ENCODE results near the gene DBX2.
"Not testable (repeated sequence)": the region's sequence is repeated elsewhere in the genome, so short reads cannot be mapped to it uniquely, and the experiment has no call there.

Gene DBX2

GRCh38 chr12:45050751-45051571 lies at the start of gene DBX2:
DBX2 (minus strand) TSS chr12:45051099; CDS start chr12:45050927, 172 bp downstream.
- DNase-seq (ENCODE audit: low spot score), result no peak

- DNase-seq (ENCODE audit: low spot score), result no peak
Observed at GRCh38 chr12:45098766-45099165, 47.9 kb upstream of the DBX2 start.

- DNase-seq (ENCODE audit: low spot score), result not testable (repeated sequence)
Observed at GRCh38 chr12:45095417-45095816, 44.5 kb upstream of the DBX2 start.

GRCh38 chr12:45093051-45093450 lies 42.2 kb upstream of the DBX2 start:
- DNase-seq (ENCODE audit: low spot score), result no peak

- no peak for DNase-seq (ENCODE audit: low spot score)
Observed at GRCh38 chr12:45089411-45090075, 38.6 kb upstream of the DBX2 start.

- no peak for DNase-seq (ENCODE audit: low spot score)
Observed at GRCh38 chr12:45088608-45089007, 37.7 kb upstream of the DBX2 start.

GRCh38 chr12:45084248-45084647 lies 33.3 kb upstream of the DBX2 start:
- not testable (repeated sequence) for DNase-seq (ENCODE audit: low spot score)

- no peak for DNase-seq (ENCODE audit: low spot score)
Observed at GRCh38 chr12:45077251-45077650, 26.4 kb upstream of the DBX2 start.

GRCh38 chr12:45076417-45077026 lies 25.6 kb upstream of the DBX2 start:
- DNase-seq (ENCODE audit: low spot score), result no peak

GRCh38 chr12:45075587-45076282 lies 24.8 kb upstream of the DBX2 start:
- no peak for DNase-seq (ENCODE audit: low spot score)

- DNase-seq (ENCODE audit: low spot score), result no peak
Observed at GRCh38 chr12:45065125-45065626, 14.3 kb upstream of the DBX2 start.

GRCh38 chr12:45060976-45061375 lies 10.1 kb upstream of the DBX2 start:
- DNase-seq (ENCODE audit: low spot score), result no peak

GRCh38 chr12:45051572-45052125 lies 750 bp upstream of the DBX2 start:
- no peak for DNase-seq (ENCODE audit: low spot score)

- no peak for DNase-seq (ENCODE audit: low spot score)
Observed at GRCh38 chr12:45049912-45050750, 768 bp downstream of the DBX2 start.

- no peak for DNase-seq (ENCODE audit: low spot score)
Observed at GRCh38 chr12:45042599-45042998, 8.3 kb downstream of the DBX2 start.

- DNase-seq (ENCODE audit: low spot score), result no peak
Observed at GRCh38 chr12:45040977-45041376, 9.9 kb downstream of the DBX2 start.

- DNase-seq (ENCODE audit: low spot score), result no peak
Observed at GRCh38 chr12:45039757-45040156, 11.1 kb downstream of the DBX2 start.

GRCh38 chr12:45034861-45035265 lies 16.0 kb downstream of the DBX2 start:
- DNase-seq (ENCODE audit: low spot score), result no peak

- DNase-seq (ENCODE audit: low spot score), result no peak
Observed at GRCh38 chr12:45017916-45018315, 33.0 kb downstream of the DBX2 start.

- DNase-seq (ENCODE audit: low spot score), result no peak
Observed at GRCh38 chr12:45014396-45014795, 36.5 kb downstream of the DBX2 start.

GRCh38 chr12:45012749-45013148 lies 38.1 kb downstream of the DBX2 start:
- DNase-seq (ENCODE audit: low spot score), result no peak
